ENCODE results near the gene INF2.
A peak's percentile ranks its signal among the peaks of the same experiment; 100 is the strongest.

INF2 gene

DNA sequence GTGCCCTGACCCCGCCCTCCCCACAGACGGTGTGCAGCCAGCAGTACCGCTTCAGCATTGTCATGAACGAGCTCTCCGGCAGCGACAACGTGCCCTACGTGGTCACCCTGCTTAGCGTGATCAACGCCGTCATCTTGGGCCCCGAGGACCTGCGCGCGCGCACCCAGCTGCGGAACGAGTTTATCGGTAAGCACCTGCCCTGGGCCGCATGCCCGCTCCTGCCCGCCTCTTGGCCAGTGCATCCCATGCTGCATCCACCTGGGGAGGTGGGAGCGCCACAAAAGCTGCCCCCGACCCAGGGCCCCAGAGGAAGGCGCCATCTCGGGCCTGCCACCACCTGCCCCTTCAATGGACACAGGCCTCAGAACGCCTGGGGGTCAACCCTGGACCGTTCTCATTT, 13.9 kb downstream of the INF2 start:
- no peak for DNase-seq (ENCODE audit: low read depth)

DNA sequence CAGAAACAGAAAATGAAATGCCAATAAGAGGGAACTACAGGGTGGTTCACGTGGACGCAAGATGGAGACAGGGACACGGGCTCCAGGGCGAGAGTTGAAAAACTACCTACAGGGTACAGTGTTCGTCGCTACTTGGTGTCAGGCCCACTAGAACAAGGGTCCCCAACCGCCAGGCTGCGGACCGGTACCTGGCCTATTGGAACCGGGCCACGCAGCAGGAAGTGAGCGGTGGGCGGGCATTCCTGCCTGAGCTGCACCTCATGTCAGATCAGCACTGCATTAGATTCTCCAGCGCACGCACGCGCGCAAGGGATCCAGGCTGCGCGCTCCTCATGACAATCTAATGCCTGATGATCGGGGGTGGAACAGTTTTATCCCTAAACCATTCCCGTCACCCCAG, 14.8 kb downstream of the INF2 start:
- no peak for DNase-seq (ENCODE audit: low read depth)

DNA sequence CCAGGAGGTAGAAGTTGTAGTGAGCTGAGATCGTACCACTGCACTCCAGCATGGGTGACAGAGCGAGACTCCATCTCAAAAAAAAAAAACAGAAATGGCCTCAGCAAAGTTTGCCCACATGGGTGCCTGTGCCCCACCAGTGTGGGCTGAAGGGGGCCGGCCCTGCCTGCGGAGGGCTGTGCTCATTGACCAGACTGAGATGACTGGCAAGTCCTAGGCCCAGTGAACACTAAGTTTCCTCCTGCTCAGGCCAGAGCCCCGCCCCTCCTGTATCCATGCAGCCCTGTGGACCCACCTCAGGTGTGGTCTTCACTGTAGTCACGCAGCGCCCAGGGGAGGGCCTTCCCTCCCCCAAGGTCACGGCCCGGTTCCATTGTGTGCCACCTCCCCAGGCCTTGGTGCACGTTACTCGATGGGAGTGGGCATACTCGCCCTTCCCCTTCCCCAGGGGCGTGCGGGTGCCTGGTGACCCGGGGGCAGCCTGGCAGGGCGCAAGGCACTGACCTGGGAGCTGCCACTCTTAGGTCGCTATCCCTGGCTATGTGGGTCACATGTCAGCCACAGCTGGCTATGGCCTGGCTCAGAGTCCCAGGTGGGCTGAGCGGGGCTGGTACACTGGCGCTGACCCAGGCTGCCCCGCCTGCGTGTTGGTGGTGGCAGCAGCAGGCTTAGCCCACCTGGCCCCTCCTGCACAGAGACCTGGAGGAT, 16.1 kb downstream of the INF2 start:
- no peak for DNase-seq (ENCODE audit: low read depth)

GRCh38 chr14:104706733-104707607, 17.6 kb downstream of the INF2 start:
- no peak for DNase-seq (ENCODE audit: low read depth)

DNA sequence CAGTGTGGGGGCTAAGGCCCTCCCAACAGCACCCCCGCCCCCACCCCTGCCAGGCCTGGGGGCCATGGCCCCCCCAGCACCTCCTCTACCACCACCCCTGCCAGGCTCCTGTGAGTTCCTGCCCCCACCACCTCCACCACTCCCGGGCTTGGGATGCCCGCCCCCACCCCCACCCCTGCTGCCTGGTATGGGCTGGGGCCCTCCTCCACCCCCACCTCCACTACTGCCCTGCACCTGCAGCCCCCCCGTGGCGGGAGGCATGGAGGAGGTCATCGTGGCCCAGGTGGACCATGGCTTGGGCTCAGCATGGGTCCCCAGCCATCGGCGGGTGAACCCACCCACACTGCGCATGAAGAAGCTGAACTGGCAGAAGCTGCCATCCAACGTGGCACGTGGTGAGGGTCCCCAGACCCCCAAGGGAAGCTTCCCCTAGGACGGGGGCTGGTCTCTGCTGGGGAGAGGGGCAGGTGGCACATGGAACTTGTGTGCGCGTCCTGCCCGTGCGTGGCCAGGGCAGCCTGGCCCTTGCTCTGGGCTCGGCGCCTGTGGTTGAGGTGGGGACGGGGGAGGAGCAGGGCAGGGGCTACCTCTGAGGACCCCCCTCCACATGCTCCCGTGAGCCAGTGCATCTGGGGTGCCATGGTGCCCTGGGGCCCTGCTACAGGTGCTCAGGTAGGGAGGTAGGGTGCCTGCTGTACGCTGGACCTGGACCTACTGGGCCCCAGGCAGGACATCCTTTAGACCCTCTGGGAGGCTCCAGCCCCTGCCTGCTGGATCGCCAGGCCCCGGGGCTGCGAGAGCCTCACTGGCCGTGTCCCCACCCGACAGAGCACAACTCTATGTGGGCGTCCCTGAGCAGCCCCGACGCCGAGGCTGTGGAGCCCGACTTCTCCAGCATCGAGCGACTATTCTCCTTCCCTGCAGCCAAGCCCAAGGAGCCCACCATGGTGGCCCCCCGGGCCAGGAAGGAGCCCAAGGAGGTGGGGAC, 18.5 kb downstream of the INF2 start:
- DNase-seq (ENCODE audit: low read depth): no peak

DNA sequence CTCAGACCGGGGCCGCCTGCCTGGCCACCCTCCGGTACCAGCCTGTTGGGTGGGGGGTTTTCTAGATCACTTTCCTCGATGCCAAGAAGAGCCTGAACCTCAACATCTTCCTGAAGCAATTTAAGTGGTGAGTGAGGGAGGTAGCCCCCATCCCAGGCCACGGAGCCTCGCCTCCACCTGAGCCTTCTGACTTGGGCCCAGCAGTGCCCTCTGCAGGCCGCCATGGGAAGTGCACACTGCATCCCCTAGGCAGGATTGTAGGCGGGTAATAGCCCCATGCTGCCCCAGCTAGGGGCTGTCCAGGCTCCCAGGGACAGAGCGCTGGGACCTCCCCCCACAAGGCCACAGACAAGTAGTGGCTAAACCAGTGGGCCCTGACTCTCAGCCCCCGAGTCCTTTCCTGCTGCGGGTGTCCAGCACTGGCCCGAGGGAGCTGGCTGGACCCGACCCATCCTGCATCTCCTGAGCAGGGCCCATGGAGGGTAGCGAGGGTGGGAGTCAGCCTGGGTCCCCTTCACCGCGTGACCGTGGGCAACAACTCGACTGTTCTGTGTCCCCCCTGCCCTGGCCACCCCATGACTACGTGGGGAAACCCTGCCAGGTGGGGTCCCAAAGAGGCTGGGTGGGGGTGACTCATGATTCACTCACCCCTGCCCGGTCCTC, 19.3 kb downstream of the INF2 start:
- DNase-seq (ENCODE audit: low read depth): peak; percentile 58

DNA sequence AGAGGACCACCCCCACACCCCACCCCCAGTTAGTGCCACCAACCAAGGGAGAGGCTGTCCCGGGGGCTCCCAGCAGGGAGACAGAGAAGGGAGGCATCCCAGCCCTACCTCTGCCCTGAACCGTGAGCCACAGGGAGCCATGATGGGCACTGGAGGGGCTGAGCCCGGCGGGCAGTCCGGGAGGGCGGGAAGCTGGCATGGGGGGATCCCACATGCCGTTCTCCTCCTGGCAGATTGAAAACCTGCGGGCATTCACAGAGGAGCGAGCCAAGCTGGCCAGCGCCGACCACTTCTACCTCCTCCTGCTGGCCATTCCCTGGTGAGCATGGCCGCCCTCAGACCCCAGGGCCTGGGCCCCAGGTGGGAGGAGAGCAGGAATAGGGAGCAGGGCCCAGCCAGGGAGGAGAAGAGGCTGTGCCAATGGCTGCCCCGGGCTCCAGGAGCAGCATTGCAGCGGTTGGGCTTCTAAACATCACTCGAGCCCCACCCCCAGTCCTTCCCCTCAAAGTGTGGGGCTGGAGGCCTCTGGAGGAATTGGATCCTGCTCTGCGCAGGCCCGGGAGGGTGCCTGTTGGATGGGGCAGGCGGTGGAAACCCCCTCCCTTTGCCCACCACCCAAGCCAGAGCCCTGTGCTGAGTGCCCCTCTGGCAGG, 20.1 kb downstream of the INF2 start:
- no peak for DNase-seq (ENCODE audit: low read depth)

DNA sequence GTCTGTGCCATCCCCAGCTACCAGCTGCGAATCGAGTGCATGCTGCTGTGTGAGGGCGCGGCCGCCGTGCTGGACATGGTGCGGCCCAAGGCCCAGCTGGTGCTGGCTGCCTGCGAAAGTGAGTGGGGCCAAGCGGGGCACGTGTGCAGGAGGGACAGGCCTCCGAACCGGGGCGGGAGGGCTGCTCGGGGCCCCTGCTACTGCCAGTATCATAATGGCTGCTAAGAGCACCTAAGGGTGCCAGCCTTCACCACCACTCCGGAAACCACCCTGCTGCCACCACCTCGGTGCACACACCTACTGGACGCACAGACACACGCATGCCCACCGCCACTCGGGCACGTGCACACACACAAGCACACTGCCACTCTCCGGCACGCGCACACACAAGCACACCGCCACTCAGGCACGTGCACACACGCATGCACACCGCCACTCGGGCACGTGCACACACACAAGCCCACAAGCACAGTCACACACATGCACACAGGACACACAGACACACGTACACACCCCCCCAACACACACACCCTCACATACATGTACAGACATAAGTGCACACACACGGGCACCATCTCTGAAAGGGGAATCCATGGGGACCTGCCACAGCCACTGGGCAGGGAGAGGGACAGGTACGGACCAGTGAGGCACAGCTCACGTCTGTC, 20.8 kb downstream of the INF2 start:
- DNase-seq (ENCODE audit: low read depth): no peak

GRCh38 chr14:104712881-104713734, 23.7 kb downstream of the INF2 start:
- DNase-seq (ENCODE audit: low read depth): no peak

DNA sequence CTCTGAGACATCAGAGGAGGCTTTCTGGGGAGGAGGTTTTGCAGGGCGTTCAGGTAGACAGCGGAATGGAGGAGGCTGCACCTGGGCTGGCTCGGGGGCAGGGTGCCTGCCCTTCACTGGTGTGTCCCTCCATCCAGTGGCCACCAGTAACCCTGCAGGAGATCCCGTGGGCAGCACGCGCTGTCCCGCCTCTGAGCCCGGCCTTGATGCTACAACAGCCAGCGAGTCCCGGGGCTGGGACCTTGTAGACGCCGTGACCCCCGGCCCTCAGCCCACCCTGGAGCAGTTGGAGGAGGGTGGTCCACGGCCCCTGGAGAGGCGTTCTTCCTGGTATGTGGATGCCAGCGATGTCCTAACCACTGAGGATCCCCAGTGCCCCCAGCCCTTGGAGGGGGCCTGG, 24.6 kb downstream of the INF2 start:
- DNase-seq (ENCODE audit: low read depth): no peak

DNA sequence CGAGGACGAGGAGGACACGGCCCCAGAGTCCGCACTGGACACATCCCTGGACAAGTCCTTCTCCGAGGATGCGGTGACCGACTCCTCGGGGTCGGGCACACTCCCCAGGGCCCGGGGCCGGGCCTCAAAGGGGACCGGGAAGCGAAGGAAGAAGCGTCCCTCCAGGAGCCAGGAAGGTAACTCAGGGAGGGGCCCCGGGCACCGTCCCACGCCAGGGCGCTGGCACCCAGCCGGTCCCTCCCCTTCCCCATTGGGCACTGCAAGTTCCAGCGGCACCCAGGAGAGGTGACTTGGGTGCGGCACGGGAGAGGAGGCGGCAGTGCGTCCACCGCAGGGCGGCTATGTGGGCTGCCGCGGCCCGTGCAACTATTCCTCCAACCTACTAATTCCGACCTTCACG, 25.3 kb downstream of the INF2 start:
- no peak for DNase-seq (ENCODE audit: low read depth)

DNA sequence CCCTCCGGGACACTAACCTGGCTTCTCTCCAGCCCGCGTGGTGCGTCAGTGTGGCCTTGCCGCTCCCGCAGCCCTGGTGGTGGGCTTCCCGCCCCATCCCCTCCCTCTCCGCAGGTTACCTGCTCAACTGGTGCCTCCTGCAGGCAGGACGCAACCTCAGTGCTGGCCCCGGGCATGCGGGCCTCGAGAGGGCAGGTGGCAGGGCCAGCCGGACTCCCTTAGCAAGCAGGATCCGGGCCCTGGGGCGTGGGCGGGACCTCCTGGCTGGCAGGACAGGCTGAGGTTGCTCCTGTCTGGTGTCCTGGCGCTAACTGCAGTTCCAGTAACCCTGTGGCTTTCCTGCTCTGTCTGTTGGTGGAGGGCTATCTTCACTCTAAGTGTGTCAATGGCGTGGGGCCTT, 26.0 kb downstream of the INF2 start:
- no peak for DNase-seq (ENCODE audit: low read depth)

GRCh38 chr14:104715871-104716270, 26.5 kb downstream of the INF2 start:
- no peak for DNase-seq (ENCODE audit: low read depth)

GRCh38 chr14:104717137-104717536, 27.7 kb downstream of the INF2 start:
- no peak for DNase-seq (ENCODE audit: low read depth)

DNA sequence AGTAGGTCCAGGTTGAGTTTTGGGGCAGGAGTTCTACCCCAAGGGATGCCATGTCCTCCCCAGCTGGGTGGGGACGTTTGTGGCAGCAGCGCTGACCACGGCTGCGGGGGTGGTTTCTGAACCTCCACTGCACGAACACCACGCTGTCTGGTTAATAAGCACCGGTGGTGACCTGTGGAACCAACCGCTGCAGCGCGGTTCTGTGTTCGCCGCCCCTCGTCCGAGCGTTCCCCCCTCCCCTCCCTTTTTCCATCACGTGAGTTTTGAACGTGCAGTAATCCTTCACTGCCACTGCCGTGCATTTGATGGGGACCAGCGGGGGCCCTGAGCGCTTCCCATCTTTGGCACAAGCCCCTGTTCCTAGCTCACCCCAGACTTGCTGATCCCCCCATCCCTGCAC, 28.2 kb downstream of the INF2 start:
- no peak for DNase-seq (ENCODE audit: low read depth)

GRCh38 chr14:104718147-104718546, 28.7 kb downstream of the INF2 start:
- no peak for DNase-seq (ENCODE audit: low read depth)

DNA sequence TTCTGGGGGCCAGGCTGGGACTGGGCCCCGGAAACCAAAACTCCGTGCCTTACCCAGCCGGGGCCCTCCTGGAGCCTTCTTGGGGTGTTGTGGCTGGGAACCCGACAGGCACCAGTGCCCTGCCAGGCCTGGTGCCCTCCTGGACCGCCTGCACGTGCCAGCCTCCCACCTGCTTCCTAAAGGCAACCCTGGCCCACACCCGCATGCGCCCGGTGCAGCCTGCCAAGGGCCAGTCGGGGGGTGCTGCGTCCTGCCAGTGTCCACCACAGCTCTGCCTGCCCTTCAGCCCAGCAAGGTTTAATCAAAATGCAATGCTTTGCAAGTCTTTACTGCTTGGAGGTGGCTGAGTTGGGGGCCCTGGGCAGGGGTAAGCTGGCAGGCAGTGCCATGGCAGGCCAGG, 29.5 kb downstream of the INF2 start:
- no peak for DNase-seq (ENCODE audit: low read depth)

DNA sequence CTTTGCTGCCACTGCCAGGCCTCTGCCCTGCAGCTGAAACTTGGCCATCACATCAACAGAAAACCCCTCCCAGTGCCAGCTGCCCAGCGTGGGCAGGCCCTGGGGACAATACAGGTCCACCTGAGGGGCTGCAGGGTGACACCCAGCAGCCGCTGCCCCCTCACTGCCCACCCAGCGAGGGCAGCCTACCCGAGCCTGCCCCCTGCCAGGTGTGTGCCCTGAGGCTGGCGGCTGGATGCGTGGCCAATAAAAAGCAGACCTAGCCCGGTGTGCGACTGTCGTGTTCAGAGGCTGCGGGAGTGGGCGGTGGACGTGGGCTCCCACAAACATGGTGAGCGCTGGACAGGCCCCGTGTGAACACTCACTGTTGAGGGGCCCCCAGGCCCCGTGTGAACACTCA, 29.9 kb downstream of the INF2 start:
- no peak for DNase-seq (ENCODE audit: low read depth)

- no peak for DNase-seq (ENCODE audit: low read depth)
These were observed 32.4 kb downstream of the INF2 start for GRCh38 chr14:104721505-104722431.

Data from stimulated activated CD4-positive, alpha-beta T cell treated with anti-CD3 and anti-CD28 coated beads, Interleukin-2, amount 100 ng/mL, for 4 hours (primary cell).